CD4-positive, CD25-positive, alpha-beta regulatory T cell (primary cell): ENCODE results near the gene CFAP299. TPM values are rescaled to one million over a fixed set of nuclear protein-coding genes. Genes with fewer than 3 reads are reported as not detected.

Experiments used
- ATAC-seq, 2 donors: fragments of 150-1000 bp; cut with Tn5 transposase; one replicate each; pipeline ENCODE4 v1.10.0; 2021; ENCODE audit warnings: low read depth in 2 of 2, moderate number of reproducible peaks in 2 of 2, moderate library complexity in 1 of 2
- DNase-seq, 3 donors: peaks; one replicate each; pipeline versions ENCODE4 v3.0.0 to v3.0.0-alpha.2; 2012 to 2022; ENCODE audit warnings: mixed read lengths in 1 of 3
- H3K27ac ChIP-seq: one replicate; pipeline ENCODE4 v1.7.0; 2013; ENCODE audit warnings: mild to moderate bottlenecking, low read length; ENCODE audit not compliant: insufficient read depth, poor library complexity, severe bottlenecking
- H3K27me3 ChIP-seq: one replicate; pipeline ENCODE4 v1.7.0; 2013; ENCODE audit warnings: low read length; ENCODE audit not compliant: control insufficient read depth, insufficient read depth
- H3K36me3 ChIP-seq: one replicate; pipeline ENCODE4 v1.7.0; 2013; ENCODE audit warnings: mild to moderate bottlenecking, low read length, moderate library complexity; ENCODE audit not compliant: control insufficient read depth, insufficient read depth
- H3K4me1 ChIP-seq: 2 replicates; pipeline ENCODE4 v1.7.0; 2013; ENCODE audit warnings: mild to moderate bottlenecking, low read length; ENCODE audit not compliant: insufficient read depth, control insufficient read depth, poor library complexity, severe bottlenecking
- H3K4me3 ChIP-seq: one replicate; pipeline ENCODE4 v1.7.0; 2013; ENCODE audit warnings: low read depth, mild to moderate bottlenecking, low read length, moderate library complexity
- H3K9me3 ChIP-seq, 2 experiments: 1 replicate in 1 of 2; 2 replicates in 1 of 2; pipeline ENCODE4 v1.7.0; 2013; ENCODE audit warnings: low read length in 2 of 2, mild to moderate bottlenecking in 1 of 2, moderate library complexity in 1 of 2; ENCODE audit not compliant: control insufficient read depth in 2 of 2
- H3K27ac Mint-ChIP-seq, 3 donors: one replicate each; pipeline ENCODE4 v1.8.0; 2020 to 2022; ENCODE audit warnings: mild to moderate bottlenecking in 3 of 3, mixed read lengths in 3 of 3, moderate library complexity in 2 of 3
- H3K27me3 Mint-ChIP-seq: one replicate; pipeline ENCODE4 v1.8.0; 2022; ENCODE audit warnings: mild to moderate bottlenecking, mixed read lengths
- H3K36me3 Mint-ChIP-seq: one replicate; pipeline ENCODE4 v1.8.0; 2020; ENCODE audit warnings: mixed read lengths
- H3K4me1 Mint-ChIP-seq, 4 donors: one replicate each; pipeline ENCODE4 v1.8.0; 2020 to 2022; ENCODE audit warnings: mixed read lengths in 4 of 4, mild to moderate bottlenecking in 1 of 4
- H3K4me3 Mint-ChIP-seq, 4 donors: one replicate each; pipeline ENCODE4 v1.8.0; 2020 to 2022; ENCODE audit warnings: mild to moderate bottlenecking in 4 of 4, mixed read lengths in 4 of 4, moderate library complexity in 3 of 4
- H3K9me3 Mint-ChIP-seq, 7 donors: one replicate each; pipeline ENCODE4 v1.8.0; 2020 to 2022; ENCODE audit warnings: mixed read lengths in 7 of 7, mild to moderate bottlenecking in 3 of 7, moderate library complexity in 2 of 7
- polyA plus RNA-seq, 4 donors: library from polyadenylated mRNA; unstranded; fragments of 300-500 nt; fragmentation: Illumina TruSeq; gene quantifications; one replicate each; pipeline ENCODE4 v1.2.3, GENCODE V29; 2021
- total RNA-seq: library from RNA; stranded (reverse); gene quantifications from one replicate; pipeline ENCODE4 v1.2.3, GENCODE V29; 2022

Gene CFAP299
- total and polyA plus RNA-seq, 5 donors from 2014 or later, result not detected

DNA sequence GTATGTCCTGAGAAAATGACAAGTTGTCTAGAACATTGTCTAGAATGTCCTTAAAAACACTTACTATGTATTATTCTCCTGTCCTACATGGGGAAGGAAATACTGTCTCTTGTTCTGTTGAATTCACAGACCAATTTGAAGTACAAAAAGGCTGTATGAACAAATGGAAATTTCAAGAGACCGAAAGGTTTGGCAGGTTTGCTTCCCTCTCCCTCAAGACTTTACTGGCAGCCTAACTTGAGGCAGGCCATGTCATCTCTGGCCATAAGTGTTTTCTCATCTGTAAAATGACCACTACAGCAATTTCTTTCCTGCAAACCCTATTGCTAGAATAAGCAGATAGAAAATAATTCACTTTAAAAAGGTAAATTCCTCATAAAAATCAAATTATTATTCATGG lies 503.8 kb downstream of the CFAP299 start:
- Mint-ChIP-seq H3K9me3 (peaks cover 0 to 9% (median 4%) of the 10 kb centered on the region in 7 donors), H3K4me1 (peaks cover 0 to 24% (median 13%) of the 10 kb centered on the region in 4 donors), H3K4me3 (no peak overlapping the region)

DNA sequence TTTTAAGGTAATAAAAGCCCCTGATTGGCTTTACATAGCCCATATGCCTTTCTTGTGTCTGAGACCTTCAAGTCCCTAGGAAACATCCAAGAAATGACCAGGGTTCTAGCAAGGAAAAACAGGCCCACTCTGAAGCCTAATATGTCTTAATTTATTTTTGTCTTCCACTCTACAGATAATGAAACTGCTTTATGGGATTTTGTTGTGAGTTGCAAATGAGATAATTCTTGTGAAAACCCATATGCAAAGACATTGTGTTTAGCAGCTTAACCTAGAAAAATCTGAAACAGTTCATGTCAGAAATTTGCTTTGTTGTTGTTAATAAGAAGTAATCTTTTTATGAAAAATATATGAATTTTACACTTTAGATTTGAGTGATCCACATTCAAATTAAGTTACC lies 504.3 kb downstream of the CFAP299 start:
- H3K9me3 Mint-ChIP-seq, result peaks cover 0 to 9% (median 4%) of the 10 kb centered on the region in 7 donors
- ATAC-seq (no peak), DNase-seq (no peak)
- Histone ChIP-seq H3K9me3 (no peaks in the 10 kb centered on the region), H3K4me3 (no peak overlapping the region), H3K4me1 (no peaks in the 10 kb centered on the region), H3K27ac (no peak overlapping the region), H3K27me3 (no peaks in the 10 kb centered on the region), H3K36me3 (no peaks in the 10 kb centered on the region)
- H3K4me1 Mint-ChIP-seq, result peaks cover 0 to 24% (median 13%) of the 10 kb centered on the region in 4 donors
- no peaks in the 10 kb centered on the region for H3K27me3 Mint-ChIP-seq
- peak overlapping the region in 1 of 3 donors; percentile 20 for H3K27ac Mint-ChIP-seq
- peaks cover 4% of the 10 kb centered on the region for H3K36me3 Mint-ChIP-seq
- H3K4me3 Mint-ChIP-seq, result no peak overlapping the region

More for the DNA sequence above, 503.8 kb downstream of the CFAP299 start:
- no peak for DNase-seq
- H3K27me3 Mint-ChIP-seq, result no peaks in the 10 kb centered on the region
- no peaks in the 10 kb centered on the region for H3K27me3 ChIP-seq
- H3K27ac ChIP-seq, result no peak overlapping the region
- ATAC-seq, result no peak
- H3K36me3 Mint-ChIP-seq, result peaks cover 4% of the 10 kb centered on the region
- no peak overlapping the region for H3K4me3 ChIP-seq
- no peak overlapping the region for H3K27ac Mint-ChIP-seq
- H3K9me3 ChIP-seq, result no peaks in the 10 kb centered on the region
- no peaks in the 10 kb centered on the region for H3K4me1 ChIP-seq
- H3K36me3 ChIP-seq, result no peaks in the 10 kb centered on the region

DNA sequence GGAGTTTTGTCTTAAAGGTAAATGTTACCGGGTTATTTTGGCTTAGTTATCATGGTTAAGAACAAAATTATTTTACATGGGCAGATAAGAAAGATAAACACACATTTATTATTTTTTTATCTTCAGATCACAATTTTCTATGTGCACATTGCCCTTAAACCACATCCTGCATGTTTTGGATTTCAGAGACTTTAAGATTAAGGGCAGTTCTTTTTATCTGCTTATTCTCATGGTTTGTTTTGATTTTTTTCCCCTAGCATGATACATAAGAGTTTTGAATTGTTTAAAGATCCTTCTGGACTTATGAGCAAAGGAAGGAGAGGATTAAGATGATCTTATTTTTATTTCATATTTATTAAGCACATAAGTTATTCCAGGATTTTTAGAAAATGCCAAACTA lies 504.9 kb downstream of the CFAP299 start:
- H3K9me3 ChIP-seq, result no peaks in the 10 kb centered on the region
- H3K27ac ChIP-seq, result no peak overlapping the region
- no peak for ATAC-seq
- Mint-ChIP-seq H3K27me3 (no peaks in the 10 kb centered on the region), H3K4me3 (peak overlapping the region in 1 of 4 donors; percentile 44), H3K27ac (peak overlapping the region in 2 of 3 donors; percentile 50 to 59), H3K4me1 (peaks cover 0 to 24% (median 13%) of the 10 kb centered on the region in 4 donors), H3K9me3 (peaks cover 0 to 10% (median 4%) of the 10 kb centered on the region in 7 donors), H3K36me3 (peaks cover 4% of the 10 kb centered on the region)
- no peaks in the 10 kb centered on the region for H3K27me3 ChIP-seq
- peak overlapping the region; percentile 27 for H3K4me3 ChIP-seq
- no peaks in the 10 kb centered on the region for H3K36me3 ChIP-seq
- DNase-seq, result peak in 2 of 3 donors; percentile 2 to 40
- H3K4me1 ChIP-seq, result no peaks in the 10 kb centered on the region

DNA sequence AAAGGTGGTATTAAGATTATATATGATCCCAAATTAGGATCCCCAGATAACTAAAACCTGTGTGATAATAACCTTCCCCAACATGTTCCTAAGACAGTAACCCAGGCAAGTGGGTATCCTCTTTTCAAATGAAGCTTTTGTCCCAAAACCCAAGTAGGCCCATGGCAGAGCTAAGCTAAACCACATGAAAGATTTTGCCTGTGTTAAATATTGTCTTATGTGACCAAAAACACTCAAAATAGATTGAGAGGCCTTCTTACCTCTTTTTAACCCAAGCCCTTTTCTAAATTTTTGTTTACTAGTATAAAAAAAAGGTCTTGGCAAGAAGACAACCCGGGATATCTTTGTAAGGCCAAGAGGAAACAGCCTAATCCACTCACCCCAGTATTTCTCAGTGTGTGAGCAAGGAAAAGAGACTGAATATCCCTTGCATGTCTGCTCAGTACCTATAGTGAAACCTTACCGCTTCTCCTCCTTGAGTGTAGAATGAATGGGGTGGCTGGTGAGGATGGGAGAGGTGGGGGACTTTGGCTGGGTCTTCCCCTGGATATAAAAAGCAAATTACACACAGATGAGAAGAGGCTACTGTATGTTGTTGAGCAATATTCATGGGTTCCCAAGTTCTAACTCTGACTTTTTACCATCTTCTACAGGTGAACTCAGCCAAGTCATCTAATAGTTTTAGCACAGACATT lies 506.2 kb downstream of the CFAP299 start:
- peaks cover 0 to 9% (median 4%) of the 10 kb centered on the region in 7 donors for H3K9me3 Mint-ChIP-seq
- H3K27me3 Mint-ChIP-seq, result no peaks in the 10 kb centered on the region
- Histone ChIP-seq H3K9me3 (no peaks in the 10 kb centered on the region), H3K36me3 (no peaks in the 10 kb centered on the region), H3K4me1 (no peaks in the 10 kb centered on the region), H3K27ac (no peak overlapping the region), H3K27me3 (no peaks in the 10 kb centered on the region), H3K4me3 (no peak overlapping the region)
- H3K4me3 Mint-ChIP-seq, result no peak overlapping the region
- ATAC-seq (no peak), DNase-seq (no peak)
- peak overlapping the region in 2 of 3 donors; percentile 23 to 55 for H3K27ac Mint-ChIP-seq
- peaks cover 4% of the 10 kb centered on the region for H3K36me3 Mint-ChIP-seq
- H3K4me1 Mint-ChIP-seq, result peaks cover 0 to 29% (median 15%) of the 10 kb centered on the region in 4 donors

DNA sequence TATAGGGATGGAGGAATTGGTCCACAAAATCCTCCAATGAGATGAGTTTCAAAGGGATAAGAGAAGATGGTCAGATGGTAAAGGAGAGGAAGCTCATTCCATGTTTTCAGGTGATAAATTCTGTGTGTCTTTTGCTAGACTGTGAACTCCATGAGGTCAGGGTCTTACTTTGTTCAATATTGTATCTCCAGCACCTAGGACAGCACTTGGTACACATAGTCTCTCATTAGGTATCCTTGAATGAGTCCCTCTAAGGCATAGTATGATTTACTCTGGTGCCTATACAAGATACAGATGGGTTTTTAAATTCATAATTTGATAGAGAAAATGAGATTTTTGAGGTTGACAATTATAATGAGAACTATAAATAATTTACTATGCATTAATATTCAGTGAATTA lies 510.7 kb downstream of the CFAP299 start:
- DNase-seq (no peak), ATAC-seq (no peak)
- peaks cover 0 to 21% (median 8%) of the 10 kb centered on the region in 4 donors for H3K4me1 Mint-ChIP-seq
- H3K27me3 Mint-ChIP-seq, result no peaks in the 10 kb centered on the region
- peaks cover 0 to 3% (median 2%) of the 10 kb centered on the region in 7 donors for H3K9me3 Mint-ChIP-seq
- Histone ChIP-seq H3K27me3 (no peaks in the 10 kb centered on the region), H3K4me3 (no peak overlapping the region), H3K27ac (no peak overlapping the region), H3K4me1 (no peaks in the 10 kb centered on the region), H3K36me3 (no peaks in the 10 kb centered on the region), H3K9me3 (no peaks in the 10 kb centered on the region)
- H3K36me3 Mint-ChIP-seq, result peaks cover 4% of the 10 kb centered on the region
- H3K27ac Mint-ChIP-seq, result no peak overlapping the region
- no peak overlapping the region for H3K4me3 Mint-ChIP-seq

DNA sequence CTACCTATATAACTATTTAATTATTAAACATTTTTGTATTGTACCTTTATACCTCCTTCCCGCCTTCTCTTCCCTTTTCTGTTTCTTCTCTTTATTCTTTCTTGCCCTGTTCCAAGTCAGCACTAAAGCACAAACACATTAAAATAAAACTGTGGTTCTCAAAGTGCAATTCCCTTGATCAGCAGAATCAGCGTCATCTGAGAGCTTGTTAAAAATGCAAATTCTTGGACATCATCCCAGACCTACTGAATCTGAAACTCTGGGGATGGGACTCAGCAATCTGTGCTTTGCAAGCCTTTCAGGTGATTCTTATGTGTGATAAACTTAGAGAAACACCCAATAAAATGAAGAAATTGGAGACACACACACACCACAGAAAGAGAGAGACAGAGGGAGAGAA lies 516.5 kb downstream of the CFAP299 start:
- Histone ChIP-seq H3K4me3 (no peak overlapping the region), H3K27me3 (peaks cover 3% of the 10 kb centered on the region), H3K27ac (no peak overlapping the region), H3K36me3 (no peaks in the 10 kb centered on the region), H3K9me3 (no peaks in the 10 kb centered on the region), H3K4me1 (no peaks in the 10 kb centered on the region)
- no peak for ATAC-seq
- Mint-ChIP-seq H3K4me1 (peaks cover 0 to 3% (median 1%) of the 10 kb centered on the region in 4 donors), H3K27ac (no peak overlapping the region), H3K36me3 (no peaks in the 10 kb centered on the region), H3K4me3 (no peak overlapping the region), H3K9me3 (peaks cover 0 to 4% (median 0%) of the 10 kb centered on the region in 7 donors), H3K27me3 (no peaks in the 10 kb centered on the region)
- DNase-seq, result no peak

DNA sequence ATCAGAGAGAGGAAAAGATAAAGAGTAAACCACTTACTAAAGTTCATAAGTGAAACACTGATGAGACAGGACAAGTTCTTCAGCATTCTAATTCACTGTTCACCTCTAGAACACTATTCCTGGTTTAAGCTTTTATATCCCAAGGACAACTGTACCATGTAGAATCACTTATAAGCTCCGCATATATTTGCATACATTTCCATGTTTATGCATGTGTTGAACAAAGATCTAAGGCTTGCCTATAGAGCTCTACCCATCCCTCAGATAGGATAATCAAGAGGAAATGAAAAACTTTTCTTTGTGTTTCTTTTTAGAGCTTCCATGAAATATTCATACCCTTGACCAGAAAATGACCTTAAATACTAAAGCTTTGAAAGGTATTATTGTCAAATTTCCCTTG lies 538.0 kb downstream of the CFAP299 start:
- no peaks in the 10 kb centered on the region for H3K36me3 ChIP-seq
- no peaks in the 10 kb centered on the region for H3K27me3 Mint-ChIP-seq
- peaks cover 0 to 5% (median 0%) of the 10 kb centered on the region in 4 donors for H3K4me1 Mint-ChIP-seq
- H3K9me3 ChIP-seq, result no peaks in the 10 kb centered on the region
- H3K4me3 Mint-ChIP-seq, result no peak overlapping the region
- peaks cover 0 to 1% (median 0%) of the 10 kb centered on the region in 7 donors for H3K9me3 Mint-ChIP-seq
- no peaks in the 10 kb centered on the region for H3K4me1 ChIP-seq
- no peak for DNase-seq
- no peaks in the 10 kb centered on the region for H3K36me3 Mint-ChIP-seq
- H3K27me3 ChIP-seq, result no peaks in the 10 kb centered on the region
- ATAC-seq, result no peak
- H3K27ac Mint-ChIP-seq, result no peak overlapping the region
- H3K4me3 ChIP-seq, result no peak overlapping the region
- no peak overlapping the region for H3K27ac ChIP-seq

DNA sequence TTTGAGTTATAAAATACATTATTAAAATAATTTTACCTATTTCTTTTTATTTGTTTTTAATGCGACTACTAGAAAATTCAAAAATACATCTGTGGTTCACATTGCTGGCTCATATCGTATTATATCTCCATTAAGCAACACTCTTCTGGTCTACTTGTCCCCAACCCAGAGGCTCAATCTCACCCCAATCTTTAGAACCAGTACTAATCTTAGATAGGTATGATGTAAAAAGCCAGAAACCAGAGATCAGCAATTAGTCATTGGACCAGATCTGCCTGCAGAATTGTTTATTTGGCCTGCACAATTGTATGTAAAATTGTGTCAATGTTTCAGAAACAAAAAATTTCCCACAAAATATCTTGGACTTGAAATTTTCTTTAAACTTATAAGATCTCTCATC lies 539.4 kb downstream of the CFAP299 start:
- Histone ChIP-seq H3K4me3 (no peak overlapping the region), H3K27ac (no peak overlapping the region), H3K27me3 (no peaks in the 10 kb centered on the region), H3K9me3 (no peaks in the 10 kb centered on the region), H3K4me1 (no peaks in the 10 kb centered on the region), H3K36me3 (no peaks in the 10 kb centered on the region)
- peaks cover 0 to 2% (median 0%) of the 10 kb centered on the region in 7 donors for H3K9me3 Mint-ChIP-seq
- ATAC-seq, result no peak
- H3K27me3 Mint-ChIP-seq, result no peaks in the 10 kb centered on the region
- H3K27ac Mint-ChIP-seq, result no peak overlapping the region
- peaks cover 0 to 5% (median 0%) of the 10 kb centered on the region in 4 donors for H3K4me1 Mint-ChIP-seq
- no peaks in the 10 kb centered on the region for H3K36me3 Mint-ChIP-seq
- H3K4me3 Mint-ChIP-seq, result no peak overlapping the region
- DNase-seq, result no peak
